Activated CD4-positive, alpha-beta T cell treated with anti-CD3 and anti-CD28 coated beads, Interleukin-10, Interleukin-2, amounts not matched to agents 100 ng/mL and 50 ng/mL, durations not matched to agents 16 hours and 8 hours (primary cell): ENCODE data around the gene HOXD4.

Source experiments
- DNase-seq: peaks from one replicate; pipeline ENCODE4 v3.0.0-alpha.2; 2020

The HOXD4 gene

DNA sequence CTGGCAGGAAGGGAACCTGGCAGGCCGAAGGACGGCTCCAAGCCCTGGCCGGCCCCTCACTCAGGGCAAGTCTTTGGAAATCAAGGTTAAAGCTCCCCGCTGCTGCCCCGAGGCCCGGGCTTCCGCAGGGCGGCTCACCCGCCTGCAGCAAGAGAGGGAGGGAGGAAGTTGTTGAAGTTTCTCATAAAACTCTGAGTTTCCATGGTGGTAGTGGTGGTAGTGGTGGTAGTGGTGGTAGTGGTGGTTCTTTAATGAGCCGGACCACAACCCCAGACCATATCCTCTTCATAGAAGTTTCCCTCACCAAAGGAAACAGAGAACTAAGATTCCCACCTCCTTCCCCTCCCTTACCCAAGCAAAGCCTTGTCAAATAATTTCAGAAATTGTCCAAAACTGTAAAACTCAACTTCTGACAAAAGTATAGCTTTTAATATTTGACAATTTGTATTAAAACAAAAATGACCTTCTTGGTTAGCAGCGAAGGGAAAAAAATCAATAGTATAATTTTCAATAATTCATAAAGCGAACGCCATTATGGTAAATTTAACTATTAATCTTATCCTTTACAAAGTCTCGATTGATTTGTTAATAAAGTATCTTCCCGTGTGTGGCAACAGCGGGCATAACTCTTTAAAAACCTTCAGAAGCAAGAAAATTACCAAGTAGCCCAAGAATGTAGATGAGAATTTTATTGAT lies 36.3 kb upstream of the HOXD4 start:
- DNase-seq: no peak

DNA sequence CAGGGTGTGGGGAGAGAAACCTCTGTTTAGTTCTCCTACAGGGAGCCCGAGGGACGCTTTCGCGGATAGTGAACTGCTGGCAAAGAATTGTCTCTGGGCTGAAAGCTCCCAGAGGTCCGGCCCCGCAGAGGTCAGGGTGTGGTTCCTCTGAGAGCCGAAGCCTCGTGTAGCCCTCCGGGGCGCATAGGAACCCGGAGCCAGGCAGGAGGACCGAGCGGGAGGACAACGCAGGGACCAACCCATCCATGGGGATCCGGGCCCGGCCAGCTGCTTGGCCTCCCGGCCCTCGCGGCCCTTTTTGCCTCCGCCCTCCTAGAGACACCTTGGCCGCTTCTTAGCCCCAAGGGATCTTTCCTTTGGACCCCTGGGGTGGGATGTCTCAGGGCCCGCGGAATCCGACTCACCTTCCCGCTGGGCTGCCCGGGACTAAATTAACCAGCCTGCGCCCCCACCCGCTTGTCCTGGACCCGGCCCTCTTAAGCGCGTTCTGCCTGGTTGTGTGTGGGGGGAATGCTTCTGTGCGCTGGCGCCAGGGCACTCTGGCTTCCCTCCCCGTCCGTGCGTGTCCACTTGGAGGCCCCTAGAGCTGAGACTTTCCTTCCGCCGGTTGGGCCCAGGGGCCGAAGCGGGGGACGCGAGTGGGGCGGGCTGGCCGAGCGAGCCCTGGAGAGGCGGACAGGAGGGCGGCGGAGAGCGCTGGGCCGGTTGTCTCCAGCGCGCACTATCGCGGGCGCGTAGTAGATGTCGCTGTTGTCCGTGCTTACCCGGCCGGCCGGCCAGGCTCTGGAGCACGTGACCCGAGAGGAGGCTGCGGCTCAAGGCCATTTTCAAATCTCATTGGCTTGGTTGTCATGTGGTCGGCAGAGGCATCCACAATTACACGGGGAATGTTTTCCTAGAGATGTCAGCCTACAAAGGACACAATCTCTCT lies 35.2 kb upstream of the HOXD4 start, which contains the start of gene HOXD10:
Gene HOXD10 (plus strand): TSS at position 896 of the 931 bp plus-strand sequence. CDS start 56 bp downstream, outside the sequence.
- no peak for DNase-seq

DNA sequence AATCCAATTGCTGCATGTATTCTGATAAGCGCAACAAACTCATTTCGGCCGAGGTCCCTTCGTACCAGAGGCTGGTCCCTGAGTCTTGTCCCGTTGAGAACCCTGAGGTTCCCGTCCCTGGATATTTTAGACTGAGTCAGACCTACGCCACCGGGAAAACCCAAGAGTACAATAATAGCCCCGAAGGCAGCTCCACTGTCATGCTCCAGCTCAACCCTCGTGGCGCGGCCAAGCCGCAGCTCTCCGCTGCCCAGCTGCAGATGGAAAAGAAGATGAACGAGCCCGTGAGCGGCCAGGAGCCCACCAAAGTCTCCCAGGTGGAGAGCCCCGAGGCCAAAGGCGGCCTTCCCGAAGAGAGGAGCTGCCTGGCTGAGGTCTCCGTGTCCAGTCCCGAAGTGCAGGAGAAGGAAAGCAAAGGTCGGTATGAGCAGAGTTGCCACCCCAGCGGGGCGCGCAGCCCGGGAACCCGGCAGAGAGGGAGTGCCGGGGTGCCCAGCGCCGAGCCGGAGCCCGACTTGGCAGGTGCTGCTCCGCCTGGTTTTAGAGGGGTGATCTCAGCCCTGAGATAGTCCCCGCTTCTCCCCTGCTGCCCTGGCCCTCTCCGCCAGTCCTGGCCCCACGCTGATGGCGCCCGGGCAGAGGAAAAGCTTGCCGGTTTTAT lies 34.1 kb upstream of the HOXD4 start:
- no peak for DNase-seq

DNA sequence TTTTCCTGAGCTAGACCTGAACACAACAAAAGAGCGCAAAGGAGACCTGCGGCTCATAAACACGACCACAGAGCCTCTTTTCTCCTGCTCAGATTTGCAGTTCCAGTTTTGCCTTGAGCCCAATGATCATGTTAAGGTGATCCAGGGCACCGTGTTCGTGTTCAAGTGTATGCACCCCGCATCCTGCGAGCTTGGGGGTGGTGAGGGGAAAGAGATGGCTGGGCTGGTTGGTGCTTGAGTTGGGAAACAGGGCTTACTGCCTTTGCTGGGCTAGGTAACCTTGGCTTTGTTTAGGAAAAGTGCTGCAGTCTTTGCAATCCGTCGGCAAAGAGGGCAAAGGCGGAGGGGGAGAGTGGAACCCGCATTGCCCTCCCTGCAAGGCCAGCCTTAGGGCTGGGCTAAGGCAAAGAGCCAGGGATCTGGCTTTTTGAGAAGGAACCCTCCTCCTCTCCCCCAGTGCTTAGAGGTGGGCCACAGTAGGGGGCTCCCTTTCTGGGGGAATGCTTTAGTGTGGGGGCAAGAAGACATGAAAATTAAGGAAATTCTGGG lies 33.5 kb upstream of the HOXD4 start:
- DNase-seq: no peak

DNA sequence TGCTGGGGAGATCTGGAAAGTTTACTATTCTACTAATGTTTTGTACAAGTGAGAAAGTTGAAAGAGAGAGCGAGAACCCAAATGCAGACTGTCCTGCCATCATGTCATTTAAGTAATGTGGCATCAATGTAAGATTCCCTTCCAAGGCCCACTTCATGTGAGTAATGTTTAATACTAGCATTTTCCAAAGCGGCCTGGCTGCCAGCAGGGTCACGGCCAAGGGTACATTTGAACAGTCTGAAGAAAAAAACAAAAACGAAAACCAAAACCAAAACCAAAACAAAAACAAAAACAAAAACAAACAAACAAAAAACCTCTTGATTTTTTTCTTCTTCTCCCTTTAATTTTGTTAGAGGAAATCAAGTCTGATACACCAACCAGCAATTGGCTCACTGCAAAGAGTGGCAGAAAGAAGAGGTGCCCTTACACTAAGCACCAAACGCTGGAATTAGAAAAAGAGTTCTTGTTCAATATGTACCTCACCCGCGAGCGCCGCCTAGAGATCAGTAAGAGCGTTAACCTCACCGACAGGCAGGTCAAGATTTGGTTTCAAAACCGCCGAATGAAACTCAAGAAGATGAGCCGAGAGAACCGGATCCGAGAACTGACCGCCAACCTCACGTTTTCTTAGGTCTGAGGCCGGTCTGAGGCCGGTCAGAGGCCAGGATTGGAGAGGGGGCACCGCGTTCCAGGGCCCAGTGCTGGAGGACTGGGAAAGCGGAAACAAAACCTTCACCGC lies 32.6 kb upstream of the HOXD4 start:
- DNase-seq: peak; percentile 37

DNA sequence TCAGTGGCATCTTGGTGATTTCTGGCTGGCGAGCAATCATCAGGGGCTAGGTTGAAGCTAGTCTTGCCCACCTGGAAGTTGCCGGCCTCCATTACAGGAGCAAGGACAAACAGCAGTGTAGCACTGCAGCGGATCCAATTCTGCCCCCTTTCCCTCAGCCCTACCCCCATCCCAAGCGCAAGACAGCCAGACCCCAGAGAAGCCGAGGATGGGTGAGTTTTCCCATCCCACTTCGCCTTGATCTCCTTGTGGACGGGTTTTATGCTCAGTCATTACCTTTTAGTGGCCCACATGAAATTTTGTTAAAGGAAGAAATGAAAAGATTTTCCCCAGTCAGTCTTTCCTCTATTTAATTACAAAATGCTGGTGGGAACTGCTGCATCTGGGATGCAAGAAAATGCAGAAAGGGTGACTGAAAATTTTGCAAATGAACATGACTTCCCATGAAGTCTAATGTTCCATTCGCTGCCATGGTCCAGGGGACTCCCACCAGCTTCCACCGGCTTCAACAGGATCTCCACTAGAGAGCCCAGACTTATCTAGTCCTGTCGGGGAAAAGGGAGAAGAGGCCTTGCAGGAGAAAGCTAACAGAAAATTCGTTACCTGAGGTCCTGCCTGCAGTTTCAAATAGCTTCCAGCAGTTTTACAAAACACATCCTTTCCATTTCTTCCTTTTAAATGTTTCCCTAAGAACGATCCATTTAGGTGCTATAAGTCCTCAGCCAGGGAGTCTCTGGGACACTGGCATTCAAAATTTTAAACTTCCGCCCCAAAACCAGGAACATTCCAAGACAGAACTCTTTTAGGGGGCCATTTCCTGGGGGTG lies 30.8 kb upstream of the HOXD4 start:
- DNase-seq: no peak

DNA sequence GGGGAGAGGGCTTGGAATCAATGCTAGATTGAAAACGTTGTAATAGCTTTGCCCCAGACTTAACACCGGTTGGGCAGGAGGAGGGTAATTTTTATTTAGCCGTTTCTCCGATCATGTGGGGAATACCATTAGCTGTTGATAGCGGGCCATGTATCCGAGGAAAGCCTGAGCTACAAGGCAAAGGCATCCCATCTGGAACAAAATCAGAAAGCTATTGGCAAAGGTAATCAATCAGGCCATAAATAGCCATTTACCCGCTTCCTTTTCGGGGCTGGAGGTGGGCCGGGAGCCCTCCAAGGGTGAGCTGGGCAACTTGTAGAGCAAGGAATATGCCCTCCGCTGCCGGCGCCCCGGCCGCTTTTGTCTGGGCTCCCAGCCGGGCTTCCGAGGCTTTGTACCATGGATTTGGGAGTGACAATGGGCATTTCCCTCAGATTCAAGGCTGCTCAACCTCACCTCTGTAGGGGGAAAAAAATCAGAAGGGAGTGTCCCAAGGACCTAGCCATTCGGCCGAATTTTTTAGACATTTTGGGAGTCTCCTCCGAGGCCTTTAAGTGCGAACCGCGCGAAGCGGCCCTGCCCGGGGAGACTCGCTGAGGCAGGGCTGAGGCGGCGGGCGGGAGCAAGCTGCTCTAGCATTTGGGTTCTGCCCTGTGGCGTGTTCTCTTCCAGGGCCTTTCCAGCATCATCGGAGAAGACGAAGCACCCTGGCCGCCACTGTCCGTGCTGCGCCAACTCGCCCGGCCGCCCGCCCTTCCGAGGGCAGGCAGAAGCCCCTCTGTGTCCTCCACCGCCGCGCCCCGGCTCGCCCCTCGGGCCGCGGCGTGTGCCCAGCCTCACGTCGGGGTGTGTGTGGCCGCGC lies 29.9 kb upstream of the HOXD4 start:
- no peak for DNase-seq

DNA sequence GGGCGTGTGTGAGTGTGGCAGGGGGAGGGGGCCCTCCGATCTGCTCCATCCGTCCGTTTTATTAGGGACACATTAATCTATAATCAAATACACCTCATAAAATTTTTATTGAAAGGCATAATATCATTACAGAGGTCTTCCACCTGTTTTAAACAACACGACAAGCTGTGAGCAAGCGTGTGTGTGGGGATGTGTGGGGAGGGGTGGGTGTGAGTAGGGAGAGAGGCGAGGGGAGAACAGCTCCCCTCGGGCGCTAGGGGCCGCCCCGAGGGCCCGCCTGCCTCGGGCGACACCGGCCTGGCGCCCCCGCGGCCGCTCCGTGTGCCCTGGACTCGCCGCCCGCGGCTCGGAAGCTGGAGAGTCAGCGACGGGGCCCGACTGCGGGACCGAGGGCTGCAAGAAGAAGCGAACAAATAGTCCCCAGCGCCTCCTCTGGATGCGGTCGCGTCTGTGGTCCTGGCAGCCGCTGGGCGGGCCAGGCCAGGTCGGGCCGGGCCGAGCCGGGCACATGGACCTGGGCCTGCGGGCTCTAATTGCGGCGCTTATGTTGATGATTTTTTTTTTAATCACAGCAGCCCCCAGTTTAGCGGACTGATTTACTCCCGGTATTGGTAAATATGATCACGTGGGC lies 29.2 kb upstream of the HOXD4 start:
- DNase-seq: no peak

DNA sequence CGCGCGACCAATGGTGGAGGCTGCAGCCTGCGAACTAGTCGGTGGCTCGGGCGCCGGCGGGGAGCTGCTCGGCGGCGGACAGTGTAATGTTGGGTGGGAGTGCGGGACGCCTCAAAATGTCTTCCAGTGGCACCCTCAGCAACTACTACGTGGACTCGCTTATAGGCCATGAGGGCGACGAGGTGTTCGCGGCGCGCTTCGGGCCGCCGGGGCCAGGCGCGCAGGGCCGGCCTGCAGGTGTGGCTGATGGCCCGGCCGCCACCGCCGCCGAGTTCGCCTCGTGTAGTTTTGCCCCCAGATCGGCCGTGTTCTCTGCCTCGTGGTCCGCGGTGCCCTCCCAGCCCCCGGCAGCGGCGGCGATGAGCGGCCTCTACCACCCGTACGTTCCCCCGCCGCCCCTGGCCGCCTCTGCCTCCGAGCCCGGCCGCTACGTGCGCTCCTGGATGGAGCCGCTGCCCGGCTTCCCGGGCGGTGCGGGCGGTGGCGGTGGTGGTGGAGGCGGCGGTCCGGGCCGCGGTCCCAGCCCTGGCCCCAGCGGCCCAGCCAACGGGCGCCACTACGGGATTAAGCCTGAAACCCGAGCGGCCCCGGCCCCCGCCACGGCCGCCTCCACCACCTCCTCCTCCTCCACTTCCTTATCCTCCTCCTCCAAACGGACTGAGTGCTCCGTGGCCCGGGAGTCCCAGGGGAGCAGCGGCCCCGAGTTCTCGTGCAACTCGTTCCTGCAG lies 28.5 kb upstream of the HOXD4 start, which contains the start of gene HOXD9:
Gene HOXD9 (plus strand): TSS at position 37 of the 728 bp plus-strand sequence. CDS start 50 bp downstream, at position 87.
- no peak for DNase-seq

DNA sequence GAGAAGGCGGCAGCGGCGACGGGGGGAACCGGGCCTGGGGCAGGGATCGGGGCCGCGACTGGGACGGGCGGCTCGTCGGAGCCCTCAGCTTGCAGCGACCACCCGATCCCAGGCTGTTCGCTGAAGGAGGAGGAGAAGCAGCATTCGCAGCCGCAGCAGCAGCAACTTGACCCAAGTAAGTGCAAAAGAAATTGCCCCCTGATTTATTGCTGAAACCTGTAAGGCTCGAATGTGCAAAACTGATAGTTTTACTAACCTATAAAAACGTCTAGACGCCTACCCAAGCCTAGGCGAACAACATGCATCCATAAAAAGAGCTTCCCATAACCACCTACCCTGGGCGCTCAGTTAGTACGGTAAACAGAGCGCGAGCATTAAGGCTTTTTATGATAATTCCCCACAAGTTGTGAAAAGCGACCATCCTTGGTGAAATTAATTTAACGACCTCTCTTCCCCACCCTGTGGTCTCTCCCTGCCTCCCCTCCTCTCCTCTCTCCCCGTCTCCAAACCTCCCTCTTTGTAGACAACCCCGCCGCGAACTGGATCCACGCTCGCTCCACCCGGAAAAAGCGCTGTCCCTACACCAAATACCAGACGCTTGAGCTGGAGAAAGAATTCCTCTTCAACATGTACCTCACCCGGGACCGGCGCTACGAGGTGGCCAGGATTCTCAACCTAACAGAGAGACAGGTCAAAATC lies 27.8 kb upstream of the HOXD4 start:
- DNase-seq: no peak

DNA sequence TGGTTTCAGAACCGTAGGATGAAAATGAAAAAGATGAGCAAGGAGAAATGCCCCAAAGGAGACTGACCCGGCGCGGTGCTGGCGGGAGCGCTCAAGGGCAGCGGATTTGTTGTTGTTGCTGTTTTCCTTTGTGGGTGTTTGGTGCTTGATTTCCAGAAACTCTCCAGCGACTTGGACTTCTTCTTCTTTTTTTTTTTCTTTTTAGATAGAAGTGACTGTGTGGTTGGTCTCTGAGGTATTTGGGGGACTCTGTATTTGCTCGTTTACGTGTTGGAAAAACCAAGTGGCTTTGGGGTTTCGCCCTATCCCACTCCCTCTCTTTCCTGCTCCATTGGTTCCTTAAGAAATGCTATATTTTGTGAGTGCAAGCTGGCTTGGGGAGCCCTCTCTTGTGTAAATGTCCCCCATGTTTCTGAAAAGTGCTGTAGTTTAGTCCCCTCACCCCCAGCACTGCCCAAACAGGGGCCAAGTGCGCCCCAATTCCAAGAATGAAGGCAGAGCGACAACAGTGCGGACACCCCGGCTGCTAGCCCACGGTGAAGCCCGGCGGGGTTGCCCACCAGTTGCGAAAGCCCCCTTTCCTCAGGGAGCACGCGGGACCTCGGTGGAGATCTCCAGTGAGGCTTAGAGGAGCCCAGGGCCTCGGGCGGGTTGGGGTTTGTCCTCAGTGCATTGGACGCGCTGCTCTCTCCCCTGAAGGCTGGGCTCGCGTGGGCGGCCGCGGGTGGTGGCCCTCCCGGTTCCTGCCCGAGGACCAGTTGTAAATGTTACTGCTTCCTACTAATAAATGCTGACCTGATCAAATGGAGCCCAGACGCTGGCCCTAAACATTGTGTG lies 27.0 kb upstream of the HOXD4 start:
- DNase-seq: no peak

DNA sequence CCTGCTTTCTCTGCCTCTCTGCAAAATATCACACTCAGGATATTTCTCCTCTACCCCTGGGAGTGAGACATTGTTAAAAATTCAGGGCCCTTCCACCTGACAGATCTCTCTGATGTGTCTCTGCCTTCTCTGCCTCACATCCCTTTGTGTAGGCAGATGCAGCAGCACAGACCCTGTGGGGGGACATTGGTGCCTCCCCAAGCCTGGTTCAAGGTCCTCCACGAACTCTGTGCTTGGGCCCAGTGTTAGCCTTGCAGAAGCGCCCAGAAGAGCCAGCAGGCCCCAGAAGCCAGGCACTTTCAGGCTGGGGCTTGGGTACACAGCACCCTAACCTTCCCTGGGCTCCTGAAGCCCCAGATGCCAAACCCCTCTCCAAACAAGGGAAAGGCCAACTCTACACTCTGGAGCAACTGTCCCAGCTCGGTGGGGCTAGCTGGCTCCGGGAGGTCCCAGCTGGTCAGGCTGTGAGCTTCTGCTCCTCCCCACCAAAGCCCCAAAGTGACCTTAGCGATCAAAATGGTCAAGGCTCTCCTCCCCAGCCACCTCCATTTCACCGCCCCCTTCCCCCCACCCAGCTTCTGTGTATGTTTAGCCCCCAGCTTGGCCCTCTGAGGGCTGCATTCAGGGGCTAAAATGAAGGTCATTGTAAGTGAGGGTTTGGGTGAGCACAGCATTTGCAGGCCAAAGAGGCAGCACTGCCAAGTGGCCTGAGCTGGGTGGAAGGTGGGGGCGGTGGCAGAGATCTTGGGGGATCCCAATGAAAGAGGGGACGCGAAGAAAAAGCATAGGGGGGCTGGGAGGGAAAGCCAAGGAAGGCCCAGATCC lies 26.2 kb upstream of the HOXD4 start:
- no peak for DNase-seq

DNA sequence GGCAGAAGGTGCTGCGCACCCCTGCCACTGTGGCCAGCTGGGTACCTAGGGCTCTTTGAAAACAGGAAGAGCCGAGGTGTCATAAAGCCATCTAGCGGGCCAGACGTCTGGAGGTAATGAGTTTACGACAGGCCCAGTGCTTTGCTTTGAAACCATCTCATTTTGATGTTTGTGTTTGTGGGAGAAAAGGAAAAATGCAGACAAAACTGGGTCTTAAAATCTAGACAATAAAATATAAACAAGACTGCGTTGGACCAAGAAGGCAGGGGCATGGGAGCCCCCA lies 25.6 kb upstream of the HOXD4 start:
- DNase-seq: no peak

DNA sequence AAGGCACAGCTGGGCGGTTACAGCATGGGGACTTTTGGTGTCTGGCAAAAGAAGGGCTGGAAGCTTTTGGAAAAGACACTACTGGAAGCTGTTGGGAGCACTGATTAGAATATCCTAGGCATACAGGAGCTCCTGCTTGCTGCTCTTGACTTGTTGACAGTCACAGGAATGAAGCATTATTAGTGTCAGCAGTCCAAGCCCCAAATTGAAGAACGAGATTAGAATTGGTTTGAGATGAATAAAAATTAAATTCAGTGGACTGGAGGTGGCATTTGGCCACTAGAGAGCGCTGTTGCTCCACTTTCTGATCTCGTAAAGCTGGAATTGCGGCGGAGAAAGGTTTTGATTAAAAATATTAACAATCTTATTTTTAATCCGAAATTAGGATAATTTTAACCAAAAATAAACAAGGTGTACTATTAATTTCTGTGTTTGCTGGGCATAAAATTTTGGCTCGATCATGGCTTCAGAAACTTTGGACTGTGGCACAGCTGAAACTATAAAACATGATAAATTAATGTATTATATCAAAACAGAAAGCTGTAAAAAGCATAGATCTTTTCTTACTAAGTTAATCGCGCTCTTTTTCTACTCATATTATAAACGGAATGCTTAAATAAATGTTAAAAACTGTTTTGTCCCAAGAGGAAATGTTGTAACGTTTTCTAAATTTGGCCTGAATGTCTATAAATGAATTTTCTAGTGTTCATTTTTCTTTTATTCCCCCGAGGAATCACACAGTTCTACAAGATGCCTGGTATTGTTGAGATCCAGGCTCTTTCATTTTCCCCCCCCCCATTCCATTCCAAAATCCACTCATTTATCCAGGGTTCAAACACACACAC lies 24.2 kb upstream of the HOXD4 start:
- peak; percentile 50 for DNase-seq

DNA sequence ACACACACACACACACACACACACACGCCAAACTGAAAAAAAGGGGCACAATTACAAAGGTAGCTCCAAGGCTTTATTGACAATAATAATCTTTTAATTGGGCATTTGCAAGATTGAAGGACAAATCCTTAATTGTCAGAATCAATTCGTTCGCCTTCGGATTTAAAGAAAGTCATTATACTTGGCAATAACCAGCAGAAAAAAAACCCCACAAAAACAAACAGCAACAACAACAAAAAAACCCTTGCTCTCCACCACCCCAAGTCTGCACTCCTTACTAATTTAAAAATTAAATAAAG lies 23.6 kb upstream of the HOXD4 start:
- no peak for DNase-seq
